Osteocyte (in vitro differentiated cells): Measurements from ENCODE around the gene DAB2IP. TPM values are rescaled to one million over a fixed set of nuclear protein-coding genes. Genes with fewer than 3 reads are reported as not detected.

Source experiments
- DNase-seq: peaks from one replicate; pipeline ENCODE4 v3.0.0; 2021; ENCODE audit warnings: mixed read lengths; ENCODE audit not compliant: unreplicated experiment; ENCODE audit errors: extremely low spot score
- H3K27ac Mint-ChIP-seq: one replicate; pipeline ENCODE4 v1.8.0; 2021; ENCODE audit warnings: mild to moderate bottlenecking, mixed read lengths; ENCODE audit not compliant: unreplicated experiment
- H3K27me3 Mint-ChIP-seq: one replicate; pipeline ENCODE4 v1.8.0; 2021; ENCODE audit warnings: mixed read lengths; ENCODE audit not compliant: unreplicated experiment
- H3K36me3 Mint-ChIP-seq: one replicate; pipeline ENCODE4 v1.8.0; 2021; ENCODE audit warnings: mixed read lengths; ENCODE audit not compliant: unreplicated experiment
- H3K4me1 Mint-ChIP-seq: one replicate; pipeline ENCODE4 v1.8.0; 2021; ENCODE audit warnings: mixed read lengths; ENCODE audit not compliant: unreplicated experiment
- H3K4me3 Mint-ChIP-seq: one replicate; pipeline ENCODE4 v1.8.0; 2021; ENCODE audit warnings: mild to moderate bottlenecking, moderate library complexity, mixed read lengths; ENCODE audit not compliant: unreplicated experiment
- H3K9me3 Mint-ChIP-seq: one replicate; pipeline ENCODE4 v1.8.0; 2021; ENCODE audit warnings: mixed read lengths; ENCODE audit not compliant: unreplicated experiment
- total RNA-seq: library from RNA; stranded (reverse); gene quantifications from 2 replicates; pipeline ENCODE4 v1.2.1, GENCODE V29; 2021
- TF ChIP-seq, protein P1 (sequence below): fragments of 200-600 bp; sonication (generic); IDR thresholded peaks from 2 replicates; pipeline ENCODE4 v1.5.0; 2021; ENCODE audit warnings: antibody characterized with exemption, mild to moderate bottlenecking, moderate library complexity

Gene DAB2IP
- total RNA-seq, 1 donor from 2014 or later = 43.6 TPM

DNA sequence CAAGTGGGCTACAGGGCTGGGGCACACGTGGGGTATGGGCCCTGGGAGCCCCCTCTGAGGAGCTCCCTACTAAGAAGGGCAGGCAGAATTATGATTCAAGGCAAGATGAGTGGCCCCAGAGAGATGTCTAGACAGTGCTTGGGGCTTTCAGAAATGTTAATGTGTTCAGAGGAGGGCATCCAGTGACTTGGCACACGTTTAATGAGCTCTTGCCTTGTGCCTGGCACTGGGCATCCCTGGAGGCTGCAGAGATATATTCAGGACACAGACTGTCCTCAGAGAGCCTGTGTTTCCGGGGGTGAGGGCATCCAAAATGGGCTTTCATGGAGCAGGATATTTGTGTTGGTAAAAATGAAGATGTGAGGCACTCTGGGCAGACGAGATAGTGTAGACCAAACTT is 25.4 kb upstream of the DAB2IP start:
- DNase-seq = no peak
- TF ChIP-seq, protein P1, sequence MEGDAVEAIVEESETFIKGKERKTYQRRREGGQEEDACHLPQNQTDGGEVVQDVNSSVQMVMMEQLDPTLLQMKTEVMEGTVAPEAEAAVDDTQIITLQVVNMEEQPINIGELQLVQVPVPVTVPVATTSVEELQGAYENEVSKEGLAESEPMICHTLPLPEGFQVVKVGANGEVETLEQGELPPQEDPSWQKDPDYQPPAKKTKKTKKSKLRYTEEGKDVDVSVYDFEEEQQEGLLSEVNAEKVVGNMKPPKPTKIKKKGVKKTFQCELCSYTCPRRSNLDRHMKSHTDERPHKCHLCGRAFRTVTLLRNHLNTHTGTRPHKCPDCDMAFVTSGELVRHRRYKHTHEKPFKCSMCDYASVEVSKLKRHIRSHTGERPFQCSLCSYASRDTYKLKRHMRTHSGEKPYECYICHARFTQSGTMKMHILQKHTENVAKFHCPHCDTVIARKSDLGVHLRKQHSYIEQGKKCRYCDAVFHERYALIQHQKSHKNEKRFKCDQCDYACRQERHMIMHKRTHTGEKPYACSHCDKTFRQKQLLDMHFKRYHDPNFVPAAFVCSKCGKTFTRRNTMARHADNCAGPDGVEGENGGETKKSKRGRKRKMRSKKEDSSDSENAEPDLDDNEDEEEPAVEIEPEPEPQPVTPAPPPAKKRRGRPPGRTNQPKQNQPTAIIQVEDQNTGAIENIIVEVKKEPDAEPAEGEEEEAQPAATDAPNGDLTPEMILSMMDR = no peak
- Mint-ChIP-seq H3K36me3 (no peaks in the 10 kb centered on the region), H3K9me3 (no peaks in the 10 kb centered on the region), H3K27ac (no peak overlapping the region), H3K4me1 (peaks cover 10% of the 10 kb centered on the region), H3K4me3 (no peak overlapping the region), H3K27me3 (no peaks in the 10 kb centered on the region)

DNA sequence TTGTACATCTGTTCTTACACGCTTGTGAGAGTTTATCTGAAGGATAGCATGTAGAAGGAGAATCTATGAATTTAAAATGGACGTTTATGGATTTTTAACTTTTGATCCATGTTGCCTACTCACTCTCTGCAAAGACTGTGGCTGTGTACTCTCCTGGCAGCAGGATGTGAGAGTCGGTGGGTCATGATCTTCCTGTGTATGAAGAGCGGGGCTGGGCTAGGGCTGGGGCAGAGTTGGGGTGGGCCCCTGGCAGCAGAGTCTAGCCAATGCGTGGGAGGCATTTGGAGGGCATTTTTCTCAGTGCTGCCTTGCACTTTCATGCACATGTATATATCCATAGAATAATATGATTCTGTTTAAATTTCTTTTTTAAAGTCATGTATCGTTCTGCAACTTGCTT is 24.0 kb upstream of the DAB2IP start:
- peaks cover 7% of the 10 kb centered on the region for H3K4me1 Mint-ChIP-seq
- no peak overlapping the region for H3K4me3 Mint-ChIP-seq
- DNase-seq = no peak
- H3K27me3 Mint-ChIP-seq = no peaks in the 10 kb centered on the region
- no peaks in the 10 kb centered on the region for H3K9me3 Mint-ChIP-seq
- H3K27ac Mint-ChIP-seq = no peak overlapping the region
- TF ChIP-seq, protein P1 = no peak
- no peaks in the 10 kb centered on the region for H3K36me3 Mint-ChIP-seq

DNA sequence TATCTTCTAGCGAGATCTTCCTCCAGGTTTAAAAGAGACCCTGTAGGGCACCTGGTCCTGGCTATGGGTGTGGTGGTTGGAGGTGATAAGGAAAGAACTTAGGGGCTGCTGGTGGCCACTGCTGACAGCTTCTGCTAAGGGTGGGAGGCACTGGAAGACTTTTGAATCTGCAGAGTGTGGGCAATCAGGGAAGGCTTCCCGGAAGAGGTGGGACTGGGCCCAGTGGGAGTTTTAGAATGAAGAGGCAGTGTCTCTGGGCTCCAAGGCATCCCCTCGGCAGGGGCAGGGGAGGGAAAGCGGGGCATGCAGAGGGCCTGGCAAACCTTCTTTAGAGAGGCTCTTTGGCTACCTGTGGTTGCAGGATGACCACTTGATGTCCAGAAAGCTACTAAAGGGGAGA is 23.0 kb upstream of the DAB2IP start:
- no peak for DNase-seq
- Mint-ChIP-seq H3K9me3 (no peaks in the 10 kb centered on the region), H3K4me3 (no peak overlapping the region), H3K36me3 (no peaks in the 10 kb centered on the region), H3K27me3 (no peaks in the 10 kb centered on the region), H3K27ac (no peak overlapping the region), H3K4me1 (peaks cover 2% of the 10 kb centered on the region)
- TF ChIP-seq, protein P1 = no peak

DNA sequence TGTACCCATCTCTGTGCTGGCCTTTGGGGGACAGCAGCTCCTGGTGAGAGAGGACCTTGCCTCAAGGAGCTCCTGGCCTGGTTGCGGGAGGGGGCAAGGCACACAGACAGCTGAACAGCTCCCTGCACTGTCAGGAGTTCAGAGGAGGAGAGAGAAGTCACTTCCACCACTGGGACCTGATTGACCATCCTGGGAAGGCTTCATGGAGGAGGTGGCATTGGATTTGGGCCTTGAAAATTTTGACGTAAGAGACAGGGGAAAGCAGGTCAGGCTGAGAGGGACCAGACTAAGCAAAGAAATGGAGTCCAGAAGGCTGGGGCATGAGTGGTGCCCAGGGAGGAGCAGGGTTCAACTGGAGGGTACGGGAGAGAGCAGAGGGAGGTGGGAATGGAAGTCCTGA is 20.3 kb upstream of the DAB2IP start:
- TF ChIP-seq, protein P1 = no peak
- H3K4me1 Mint-ChIP-seq = peaks cover 11% of the 10 kb centered on the region
- H3K4me3 Mint-ChIP-seq = no peak overlapping the region
- no peaks in the 10 kb centered on the region for H3K9me3 Mint-ChIP-seq
- DNase-seq = no peak
- no peaks in the 10 kb centered on the region for H3K36me3 Mint-ChIP-seq
- H3K27ac Mint-ChIP-seq = no peak overlapping the region
- H3K27me3 Mint-ChIP-seq = no peaks in the 10 kb centered on the region

DNA sequence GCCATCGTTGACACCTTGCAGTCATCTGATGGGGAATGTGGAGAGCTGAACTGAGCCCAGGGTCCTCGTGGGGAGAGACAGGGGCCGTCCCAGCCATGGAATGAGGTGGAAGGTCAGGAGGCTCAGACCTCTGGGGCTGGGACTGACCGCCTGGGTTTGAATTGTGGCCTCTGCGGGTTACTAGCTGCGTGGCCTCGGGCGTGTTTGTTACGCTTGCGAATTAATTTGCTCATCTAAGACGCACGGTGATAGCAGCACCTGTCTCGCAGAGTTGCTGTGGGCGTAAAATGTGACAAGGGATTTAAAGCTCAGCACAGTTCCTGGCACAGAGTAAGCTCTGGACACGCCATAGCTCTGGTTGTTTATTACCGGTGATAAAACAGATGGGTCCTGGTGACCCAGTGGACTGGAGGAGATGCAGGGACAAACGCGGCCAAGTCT is 19.4 kb upstream of the DAB2IP start:
- Mint-ChIP-seq H3K27ac (no peak overlapping the region), H3K4me3 (no peak overlapping the region), H3K9me3 (no peaks in the 10 kb centered on the region), H3K27me3 (no peaks in the 10 kb centered on the region), H3K4me1 (peaks cover 16% of the 10 kb centered on the region), H3K36me3 (no peaks in the 10 kb centered on the region)
- no peak for DNase-seq
- TF ChIP-seq, protein P1 = no peak
